Activated CD4-positive, alpha-beta T cell treated with anti-CD3 and anti-CD28 coated beads, Interleukin-2, amount 50 U/mL, for 24 hours (primary cell): ENCODE data around the gene FA2H.

Experiments
- DNase-seq, 2 donors: peaks; one replicate each; pipeline ENCODE4 v3.0.0-alpha.2; 2020; ENCODE audit warnings: low read depth in 1 of 2, low spot score in 1 of 2

FA2H gene

GRCh38 chr16:74745109-74745615 is 29.5 kb downstream of the FA2H start:
- DNase-seq = no peak

- no peak for DNase-seq
These were observed 30.1 kb downstream of the FA2H start for GRCh38 chr16:74744566-74744965.

GRCh38 chr16:74743668-74744299 is 30.8 kb downstream of the FA2H start:
- DNase-seq = no peak

- DNase-seq = no peak
These were observed 31.5 kb downstream of the FA2H start for GRCh38 chr16:74743045-74743667.

GRCh38 chr16:74742051-74742481 is 32.6 kb downstream of the FA2H start:
- DNase-seq = no peak

- DNase-seq = no peak
These were observed 33.8 kb downstream of the FA2H start for GRCh38 chr16:74740795-74741304.

GRCh38 chr16:74739275-74739674 is 35.3 kb downstream of the FA2H start:
- no peak for DNase-seq

- no peak for DNase-seq
These were observed 35.8 kb downstream of the FA2H start for GRCh38 chr16:74738816-74739215.

GRCh38 chr16:74738113-74738541 is 36.5 kb downstream of the FA2H start:
- no peak for DNase-seq

GRCh38 chr16:74737521-74737920 is 37.1 kb downstream of the FA2H start:
- no peak for DNase-seq

- no peak for DNase-seq
These were observed 38.0 kb downstream of the FA2H start for GRCh38 chr16:74736531-74737157.

- DNase-seq = no peak
These were observed 39.1 kb downstream of the FA2H start for GRCh38 chr16:74735554-74735953.

GRCh38 chr16:74735162-74735452 is 39.5 kb downstream of the FA2H start:
- DNase-seq = no peak

GRCh38 chr16:74734361-74735161 is 40.1 kb downstream of the FA2H start:
- no peak for DNase-seq

GRCh38 chr16:74732707-74733350 is 41.8 kb downstream of the FA2H start:
- no peak for DNase-seq

GRCh38 chr16:74731853-74732477 is 42.7 kb downstream of the FA2H start:
- DNase-seq = no peak

GRCh38 chr16:74729783-74730683 is 44.6 kb downstream of the FA2H start:
- DNase-seq = no peak

GRCh38 chr16:74727903-74728302 is 46.7 kb downstream of the FA2H start:
- no peak for DNase-seq

GRCh38 chr16:74726716-74727115 is 47.9 kb downstream of the FA2H start:
- DNase-seq = peak in 1 of 2 donors; percentile 21
